Measurements from ENCODE around the gene GPR143.

DNA sequence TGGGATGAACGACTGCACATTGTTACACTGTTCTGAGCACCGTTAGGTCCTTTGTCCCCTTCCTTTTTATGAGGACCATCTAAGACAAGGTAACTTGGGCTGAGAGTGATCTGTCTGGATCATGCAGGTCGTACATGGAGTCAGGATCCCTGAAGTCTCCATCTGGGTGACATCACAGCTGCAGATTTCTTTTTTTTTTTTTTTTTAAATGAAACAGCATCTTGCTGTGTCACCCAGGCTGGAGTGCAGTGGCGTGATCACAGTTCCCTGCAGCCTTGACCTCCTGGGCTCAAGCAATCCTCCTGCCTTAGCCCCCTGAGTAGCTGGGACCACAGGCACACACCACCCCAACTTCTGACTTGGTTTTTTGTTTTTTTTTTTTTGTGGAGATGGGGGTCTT lies 37.1 kb upstream of the GPR143 start:
- TF ChIP-seq EZH2phosphoT487 (IDR thresholded peaks at IDR 0.05; ENCODE audit: insufficient read depth, low read depth): no peak
- no peak for TF ChIP-seq EZH2 (IDR thresholded peaks at IDR 0.05; ENCODE audit: insufficient read depth, poor library complexity, severe bottlenecking)

All from GM23248 (cell line).